K562 (cell line): Measurements from ENCODE around the gene NFATC2. TPM values are rescaled to one million over a fixed set of nuclear protein-coding genes. Genes with fewer than 3 reads are reported as not detected.

Source experiments
- ATAC-seq: fragments of 200-7000 bp; cut with Tn5 transposase; 3 replicates; pipeline ENCODE4 v1.9.1; 2020; ENCODE audit warnings: moderate library complexity
- BruUV-seq: library from RNA; stranded (reverse); fragments of 400-500 nt; replicated peaks from 2 replicates; lab custom pipeline; 2021; lab: Mats Ljungman, UMichigan
- CTCF ChIA-PET: fragments of 300-600 bp; formaldehyde crosslinking; extraction: SDS; loops from one replicate; lab custom pipeline; 2021; ENCODE audit warnings: low intra/inter-chr PET ratio; lab: Yijun Ruan, JAX
- POLR2A ChIA-PET: fragments of 300-600, 350-650 bp; sonication (Branson Sonifier 250); formaldehyde crosslinking; extraction: SDS; loops from one replicate; lab custom pipeline; 2021; ENCODE audit warnings: antibody characterized with exemption, inconsistent platforms; lab: Yijun Ruan, JAX
- DNase-seq, 4 experiments: peaks; one replicate each; pipeline versions ENCODE4 v3.0.0 to v3.0.0-alpha.2; 2011 to 2018; ENCODE audit warnings: low spot score in 3 of 4, mixed read lengths in 3 of 4; ENCODE audit errors: extremely low read depth in 1 of 4
- FAIRE-seq: peaks from 2 replicates; lab custom pipeline; 2011; peaks lifted over from hg19 to GRCh38; lab: Jason Lieb, UNC
- H2AFZ ChIP-seq: 2 replicates; pipeline ENCODE4 v1.6.0; 2011; ENCODE audit warnings: low read depth, low read length, control low read depth, inconsistent platforms
- H3K27ac ChIP-seq: fragments of 200-600 bp; 3 replicates; pipeline ENCODE4 v1.8.0; 2011; ENCODE audit warnings: low read depth, mild to moderate bottlenecking, control low read depth, inconsistent platforms, low read length, moderate library complexity, mixed read lengths; ENCODE audit errors: extremely low read depth
- H3K27me3 ChIP-seq, 2 experiments: fragments of 300-600 bp in 1 of 2; 2 replicates in 1 of 2; 3 replicates in 1 of 2; pipeline versions ENCODE4 v1.6.0 to v1.8.0; 2011; ENCODE audit warnings: inconsistent platforms in 2 of 2, low read length in 2 of 2, mild to moderate bottlenecking in 1 of 2, mixed read lengths in 1 of 2, moderate library complexity in 1 of 2; ENCODE audit not compliant: control insufficient read depth in 2 of 2, insufficient read depth in 2 of 2
- H3K36me3 ChIP-seq: fragments of 300-600 bp; 3 replicates; pipeline ENCODE4 v1.8.0; 2011; ENCODE audit warnings: mild to moderate bottlenecking, low read length, inconsistent platforms; ENCODE audit not compliant: control insufficient read depth, insufficient read depth
- H3K4me1 ChIP-seq, 2 experiments: fragments of 200-600 bp in 1 of 2; replicated peaks in 1 of 2; 2 replicates in 1 of 2; 3 replicates in 1 of 2; pipeline versions ENCODE4 v1.5.1 to v1.8.0; 2011; ENCODE audit warnings: inconsistent platforms in 2 of 2, low read length in 2 of 2, mild to moderate bottlenecking in 1 of 2, mixed read lengths in 1 of 2, moderate library complexity in 1 of 2; ENCODE audit not compliant: control insufficient read depth in 2 of 2, insufficient read depth in 2 of 2
- H3K4me2 ChIP-seq: 2 replicates; pipeline ENCODE4 v1.6.1; 2011; ENCODE audit warnings: low read length, control low read depth, inconsistent platforms, mixed read lengths; ENCODE audit not compliant: insufficient read depth
- H3K4me3 ChIP-seq: fragments of 200-600 bp; sonication (generic), shearing (Covaris generic); 2 replicates; pipeline ENCODE4 v1.5.1; 2016; ENCODE audit warnings: control low read depth, inconsistent platforms
- H3K79me2 ChIP-seq: fragments of 200-600 bp; 3 replicates; pipeline ENCODE4 v1.8.0; 2011; ENCODE audit warnings: low read length, inconsistent platforms; ENCODE audit not compliant: control insufficient read depth, insufficient read depth
- H3K9ac ChIP-seq, 2 experiments: 2 replicates each; pipeline versions ENCODE4 v1.6.0 to v1.6.1; 2011; ENCODE audit warnings: low read depth in 2 of 2, low read length in 2 of 2, control low read depth in 1 of 2, inconsistent platforms in 1 of 2, mild to moderate bottlenecking in 1 of 2, mixed read lengths in 1 of 2; ENCODE audit not compliant: insufficient read depth in 1 of 2
- H3K9me1 ChIP-seq: one replicate; pipeline ENCODE4 v1.6.0; 2011; ENCODE audit warnings: inconsistent platforms, mild to moderate bottlenecking, low read length, moderate library complexity; ENCODE audit not compliant: control insufficient read depth, insufficient read depth
- H3K9me3 ChIP-seq: replicated peaks from 2 replicates; pipeline ENCODE4 v1.5.1; 2011; ENCODE audit warnings: low read depth, low read length, inconsistent platforms; ENCODE audit not compliant: control insufficient read depth, insufficient read depth
- H4K20me1 ChIP-seq: replicated peaks from 2 replicates; pipeline ENCODE4 v1.6.1; 2011; ENCODE audit warnings: low read length, inconsistent platforms, mixed read lengths; ENCODE audit not compliant: control insufficient read depth, insufficient read depth
- KLF13 ChIP-seq: fragments of 450-650 bp; IDR thresholded peaks from 2 replicates; pipeline ENCODE4 v1.6.1; 2016; ENCODE audit warnings: missing genetic modification characterization, low read depth, mild to moderate bottlenecking, missing compliant biosample characterization, moderate library complexity, borderline replicate concordance
- TBL1XR1 ChIP-seq, 2 experiments: IDR thresholded peaks; 2 replicates each; pipeline ENCODE4 v1.6.1; 2012; ENCODE audit warnings: improper control_type of control experiment in 2 of 2, low read length in 2 of 2, mild to moderate bottlenecking in 1 of 2
- ZNF165 ChIP-seq: fragments of 250-450 bp; sonication (Bioruptor Pico); IDR thresholded peaks from 2 replicates; pipeline ENCODE4 v1.4.0; 2020; ENCODE audit warnings: borderline replicate concordance
- WGBS: fragments of 100-300 bp; shearing (Covaris generic); methylation state at CpG from one replicate; pipeline ENCODE4 v1.1.6; 2016; ENCODE audit warnings: low coverage, mixed read lengths; ENCODE audit not compliant: insufficient coverage; ENCODE audit errors: missing lambda C conversion rate; 5-methylcytosine and 5-hydroxymethylcytosine counted together
- in situ Hi-C: fragments of 300-500 bp; cut with MboI; formaldehyde crosslinking; loops from 4 replicates; pipeline ENCODE4 v1.15.0; 2018; ENCODE audit warnings: inconsistent platforms, mixed read lengths
- intact Hi-C: fragments of 100-400 bp; cut with micrococcal nuclease; formaldehyde crosslinking; loops from 2 replicates; pipeline ENCODE4 v1.14.2; 2022
- polyA plus RNA-seq, 8 experiments: library from polyadenylated mRNA; depleted of rRNA in 4 of 8; stranded (reverse) in 5 of 8; unstranded in 3 of 8; fragments of >200 nt; fragmentation: Nextera tagmentation in 2 of 8; fragmentation: Illumina TruSeq in 1 of 8; extraction: Ambion mirVana in 2 of 8; extraction: Trizol in 1 of 8; gene quantifications; 2 replicates each; pipeline versions ENCODE4 v1.2.1 to v1.2.3, GENCODE V29; 2011 to 2014; ENCODE audit warnings: inconsistent platforms in 1 of 8, missing spikeins in 1 of 8
- total RNA-seq, 7 experiments: library from RNA; depleted of rRNA in 6 of 7; stranded (reverse); fragments of >200 nt in 6 of 7; fragmentation: Illumina TruSeq in 2 of 7; extraction: Trizol in 2 of 7; gene quantifications; 2 replicates each; pipeline versions ENCODE4 v1.2.1 to v1.2.3, GENCODE V29; 2011 to 2021; ENCODE audit warnings: low replicate concordance in 1 of 7

The NFATC2 gene
- total and polyA plus RNA-seq, 9 of the 15 experiments (the other 6 are each of a cell fraction or from before 2014, with no cell fraction given): 1.9 to 11.2 (median 3.0) TPM

DNA sequence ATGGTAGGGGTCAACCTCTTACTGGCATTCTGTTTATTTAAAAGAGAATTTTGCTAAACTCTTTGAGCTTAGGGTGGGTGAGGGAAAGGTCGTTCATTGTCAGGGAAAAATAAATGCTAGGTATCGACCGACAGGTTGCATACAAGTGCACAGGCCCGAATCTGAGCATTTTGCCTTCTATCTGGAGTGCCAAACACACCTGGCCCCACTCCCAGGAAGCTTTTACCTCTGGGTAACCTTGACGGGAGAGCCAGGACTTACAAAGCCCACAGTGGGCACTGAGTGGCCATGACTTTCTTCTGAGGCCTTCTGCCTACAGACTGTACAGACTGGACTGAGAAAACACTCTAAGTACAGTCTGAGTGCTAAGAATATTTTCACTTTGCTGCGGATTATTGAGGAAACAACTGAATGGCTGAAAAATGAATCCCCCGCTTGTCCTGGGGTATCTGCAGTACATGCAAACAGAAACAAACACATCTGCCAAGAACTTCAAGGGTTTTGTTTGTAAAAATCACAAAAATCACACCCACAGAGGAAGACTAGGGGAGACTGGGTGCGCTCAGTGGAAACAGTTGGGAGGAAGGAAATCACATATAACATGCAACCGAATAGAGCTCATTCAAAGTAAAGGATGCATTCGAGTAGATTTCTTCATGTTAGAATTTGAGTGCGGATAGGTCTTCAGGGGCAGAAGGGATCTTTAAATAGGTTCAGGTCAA is 152.8 kb downstream of the NFATC2 start:
- Histone ChIP-seq H3K9me3 (no peaks in the 10 kb centered on the region), H3K27ac (no peak overlapping the region), H3K4me2 (no peak overlapping the region), H3K4me3 (no peak overlapping the region), H3K79me2 (no peaks in the 10 kb centered on the region), H2AFZ (no peak overlapping the region), H3K9ac (no peak overlapping the region), H3K27me3 (no peaks in the 10 kb centered on the region), H3K4me1 (no peaks in the 10 kb centered on the region), H3K36me3 (peaks cover 23% of the 10 kb centered on the region; the same call in 2 of the 3 replicates), H4K20me1 (no peaks in the 10 kb centered on the region), H3K9me1 (no peaks in the 10 kb centered on the region)
- CTCF ChIA-PET: no interaction called here
- intact Hi-C loops (no loop called here), in situ Hi-C loops (no loop called here)
- POLR2A ChIA-PET: interaction anchor here (0.6 to 0.8 kb wide), 2 partner anchors 172 to 850 kb away, joined by 3 to 4 read pairs; no protein-coding TSS in a partner anchor
- TF ChIP-seq KLF13 (tag) (no peak), ZNF165 (CRISPR knock-in tag) (no peak), TBL1XR1 (IDR thresholded peaks at IDR 0.05; ENCODE audit: low read length in 2 of 2) (no peak)
- WGBS: 77% methylated on average over 11 of the region's 11 CpGs
- FAIRE-seq (no peak), DNase-seq (no peak), ATAC-seq (no peak)
- no TSS peak for BruUV-seq
